ENCODE measurements around the gene DYNC1I2. TPM values are rescaled to one million over a fixed set of nuclear protein-coding genes. Genes with fewer than 3 reads are reported as not detected.
"Not testable (repeated sequence)": the region's sequence is repeated elsewhere in the genome, so short reads cannot be mapped to it uniquely, and the experiment has no call there.

DYNC1I2 gene
- polyA plus RNA-seq, 3 donors: 195 to 222 (median 207) TPM

GRCh38 chr2:171711351-171711750 is 24.1 kb downstream of the DYNC1I2 start:
- no peak for DNase-seq (ENCODE audit: low read depth in 3 of 3, low spot score in 2 of 3)

- DNase-seq (ENCODE audit: low read depth in 3 of 3, low spot score in 2 of 3): no peak
Observed at GRCh38 chr2:171712051-171712450, 24.8 kb downstream of the DYNC1I2 start.

DNA sequence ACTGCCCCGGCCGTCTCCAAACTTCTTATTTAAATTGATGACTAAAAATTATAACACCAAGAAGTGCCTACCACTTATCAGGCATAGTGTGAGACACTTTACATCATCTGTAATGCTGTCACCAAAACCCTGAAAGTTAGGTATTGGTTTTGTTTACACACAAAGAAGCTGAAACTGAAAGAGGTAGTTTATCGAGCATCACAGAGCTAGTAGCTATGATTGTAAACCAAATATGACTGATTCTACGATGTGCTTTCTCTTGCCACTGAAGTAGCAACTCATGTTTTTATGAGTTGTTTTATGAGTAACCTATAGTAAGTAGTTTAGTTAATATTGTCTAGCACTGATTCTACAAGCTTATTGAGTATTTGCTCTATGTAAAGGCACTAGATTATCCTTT is 31.5 kb downstream of the DYNC1I2 start:
- DNase-seq (ENCODE audit: low read depth in 3 of 3, low spot score in 2 of 3): no peak

- DNase-seq (ENCODE audit: low read depth in 3 of 3, low spot score in 2 of 3): no peak
Observed at GRCh38 chr2:171719660-171720059, 32.4 kb downstream of the DYNC1I2 start.

DNA sequence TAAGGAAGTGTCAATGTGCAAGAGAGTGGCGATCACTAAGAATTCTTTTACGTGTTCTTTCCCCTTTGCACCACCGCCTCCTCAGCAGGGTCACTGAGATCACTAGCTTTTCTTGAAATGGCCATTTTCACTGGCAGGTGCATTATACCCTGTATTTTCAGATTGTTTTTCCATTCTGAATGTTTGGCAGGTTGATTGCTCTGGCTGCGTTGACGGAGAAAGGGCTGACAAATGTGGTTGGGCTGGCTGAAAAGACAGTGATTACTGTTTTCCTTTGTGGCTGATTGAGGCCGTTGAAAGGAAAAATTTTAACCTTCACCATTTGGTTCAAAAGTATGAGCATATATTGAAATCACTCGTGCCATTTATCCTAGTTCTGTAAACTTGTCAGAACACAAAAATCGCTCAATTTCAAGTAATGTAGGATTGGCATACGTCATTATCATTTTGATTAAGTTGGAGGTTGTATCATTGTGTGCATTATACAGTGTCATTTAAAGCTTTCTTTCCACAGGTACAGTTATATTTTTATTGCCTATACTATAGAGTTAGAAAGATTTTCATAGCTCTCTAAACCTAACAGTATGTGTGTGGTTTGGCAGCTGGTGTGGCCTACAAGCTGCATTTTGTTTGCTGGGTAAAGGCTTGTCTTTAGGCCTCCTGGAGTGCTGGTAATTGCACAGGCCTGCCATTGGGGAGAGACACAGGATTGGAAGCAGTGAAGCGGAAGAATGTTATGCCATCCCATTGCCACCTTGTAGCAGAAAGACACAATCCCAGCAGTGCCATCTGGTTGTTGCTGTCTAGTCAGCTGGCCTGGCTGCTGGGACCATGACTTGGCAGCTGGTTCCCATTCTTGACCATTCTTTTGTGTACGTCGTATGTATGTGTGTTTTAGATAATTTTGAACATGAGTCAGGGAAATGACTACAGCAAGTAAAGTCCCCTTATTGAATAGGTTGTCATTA is 36.7 kb downstream of the DYNC1I2 start:
- DNase-seq (ENCODE audit: low read depth in 3 of 3, low spot score in 2 of 3): no peak

- DNase-seq (ENCODE audit: low read depth in 3 of 3, low spot score in 2 of 3): no peak
Observed at GRCh38 chr2:171726847-171727450, 39.7 kb downstream of the DYNC1I2 start.

GRCh38 chr2:171728989-171729951 is 42.0 kb downstream of the DYNC1I2 start:
- DNase-seq (ENCODE audit: low read depth in 3 of 3, low spot score in 2 of 3): no peak

- no peak for DNase-seq (ENCODE audit: low read depth in 3 of 3, low spot score in 2 of 3)
Observed at GRCh38 chr2:171729952-171730317, 42.7 kb downstream of the DYNC1I2 start.

- no peak for DNase-seq (ENCODE audit: low read depth in 3 of 3, low spot score in 2 of 3)
Observed at GRCh38 chr2:171735991-171736710, 48.9 kb downstream of the DYNC1I2 start.

GRCh38 chr2:171741189-171741588 is 53.9 kb downstream of the DYNC1I2 start:
- DNase-seq (ENCODE audit: low read depth in 3 of 3, low spot score in 2 of 3): no peak

GRCh38 chr2:171742760-171743159 is 55.5 kb downstream of the DYNC1I2 start:
- DNase-seq (ENCODE audit: low read depth in 3 of 3, low spot score in 2 of 3): no peak

- DNase-seq (ENCODE audit: low read depth in 3 of 3, low spot score in 2 of 3): no peak
Observed at GRCh38 chr2:171745141-171745540, 57.9 kb downstream of the DYNC1I2 start.

DNA sequence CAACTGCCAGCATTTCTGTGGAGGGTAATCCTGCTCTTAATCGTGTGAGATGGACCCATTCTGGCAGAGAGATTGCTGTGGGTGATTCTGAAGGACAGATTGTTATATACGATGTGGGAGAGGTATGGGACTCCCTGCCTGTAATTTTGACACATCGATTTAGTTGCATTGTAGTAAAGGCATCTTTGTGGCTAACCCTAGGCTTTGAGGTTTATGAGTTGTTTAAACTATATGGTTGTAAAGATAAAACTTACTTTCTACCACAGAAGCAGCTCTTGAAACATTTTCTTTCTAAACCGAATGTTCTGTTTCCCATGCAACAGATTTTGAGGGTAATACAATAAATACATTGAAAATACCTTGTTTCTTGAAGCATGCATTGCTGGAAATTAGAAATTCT is 58.5 kb downstream of the DYNC1I2 start:
- no peak for DNase-seq (ENCODE audit: low read depth in 3 of 3, low spot score in 2 of 3)

DNA sequence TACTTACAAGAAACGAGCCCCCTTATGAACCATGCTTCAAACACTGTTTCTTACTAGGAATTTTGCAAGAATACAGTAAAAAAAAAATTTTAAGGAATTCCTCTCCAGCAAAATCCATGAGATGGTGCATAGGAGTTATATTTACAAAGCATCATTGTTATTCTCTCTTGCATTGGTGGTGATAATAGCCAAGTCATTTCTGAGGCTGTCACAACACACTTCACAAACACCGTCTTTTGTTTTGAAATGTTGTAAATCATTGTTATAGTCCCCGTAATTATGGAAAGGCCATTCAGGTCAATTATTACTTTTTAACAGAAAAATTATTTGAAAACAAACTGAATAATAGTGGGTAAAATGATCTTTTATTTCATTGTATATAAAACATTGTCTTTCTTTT is 60.1 kb downstream of the DYNC1I2 start:
- DNase-seq (ENCODE audit: low read depth in 3 of 3, low spot score in 2 of 3): no peak

DNA sequence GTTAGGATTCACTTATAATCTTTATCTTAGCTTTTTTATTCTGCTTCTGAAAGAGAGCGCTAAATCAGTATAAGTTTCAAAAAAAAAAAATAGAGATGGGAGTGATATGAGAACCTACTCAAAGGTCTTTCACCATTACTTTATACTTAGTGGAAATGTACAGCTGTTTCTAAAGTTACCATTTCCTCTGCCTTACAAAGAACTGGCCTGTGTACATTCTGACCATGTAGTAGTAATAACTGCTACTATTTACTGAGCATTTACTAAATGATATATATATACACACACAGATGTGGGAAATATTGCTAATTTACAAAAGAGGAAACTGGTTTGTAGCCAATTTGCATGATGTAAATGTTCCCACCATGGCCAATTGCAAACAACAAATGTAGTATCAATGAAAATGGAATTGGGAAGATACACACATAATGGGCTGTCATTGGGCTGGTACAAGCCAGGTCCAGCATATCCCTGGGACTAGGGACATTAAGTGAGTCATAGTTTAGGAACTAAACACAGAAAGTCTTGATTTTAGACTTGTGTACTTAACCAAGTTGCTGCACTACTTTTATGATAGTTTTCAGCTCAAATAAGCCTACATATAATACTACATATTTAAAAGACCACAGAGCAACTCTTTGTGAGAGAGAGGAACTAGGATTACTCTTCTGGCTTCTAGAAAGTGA is 67.1 kb downstream of the DYNC1I2 start:
- no peak for DNase-seq (ENCODE audit: low read depth in 3 of 3, low spot score in 2 of 3)

GRCh38 chr2:171758762-171759161 is 71.5 kb downstream of the DYNC1I2 start:
- DNase-seq (ENCODE audit: low read depth in 3 of 3, low spot score in 2 of 3): not testable (repeated sequence)

DNA sequence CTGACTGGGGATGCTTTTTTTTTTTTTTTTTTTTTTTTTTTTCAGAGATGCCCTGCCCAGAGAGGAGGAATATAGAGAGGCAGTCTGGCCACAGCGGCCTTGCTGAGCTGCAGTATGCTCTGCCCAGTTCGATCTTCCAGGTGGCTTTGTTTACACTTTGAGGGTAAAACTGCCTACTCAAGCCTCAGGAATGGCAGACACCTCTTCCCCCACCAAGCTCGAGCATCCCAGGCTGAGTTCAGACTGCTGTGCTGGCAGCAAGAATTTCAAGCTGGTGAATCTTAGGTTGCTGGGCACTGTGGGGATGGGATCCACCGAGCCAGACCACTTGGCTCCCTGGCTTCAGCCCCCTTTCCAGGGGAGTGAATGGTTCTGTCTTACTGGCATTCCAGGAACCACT is 73.9 kb downstream of the DYNC1I2 start:
- not testable (repeated sequence) for DNase-seq (ENCODE audit: low read depth in 3 of 3, low spot score in 2 of 3)

- no peak for DNase-seq (ENCODE audit: low read depth in 3 of 3, low spot score in 2 of 3)
Observed at GRCh38 chr2:171762879-171763573, 75.8 kb downstream of the DYNC1I2 start.

GRCh38 chr2:171763602-171764001 is 76.3 kb downstream of the DYNC1I2 start:
- no peak for DNase-seq (ENCODE audit: low read depth in 3 of 3, low spot score in 2 of 3)

All from right renal cortex interstitium (tissue), 3 donors.